Sigmoid colon (tissue), 7 donors: ENCODE measurements around the gene NXPH2. TPM values are rescaled to one million over a fixed set of nuclear protein-coding genes. Genes with fewer than 3 reads are reported as not detected.

Source experiments
- DNase-seq: peaks from one replicate; pipeline ENCODE4 v3.0.0-alpha.2; 2019
- H3K27ac ChIP-seq, 4 donors: fragments of 200-600 bp; sonication (generic); one replicate each; pipeline ENCODE4 v1.5.1; 2016 to 2019; ENCODE audit warnings: mild to moderate bottlenecking in 1 of 4
- H3K27me3 ChIP-seq, 3 donors: fragments of 200-600 bp; sonication (generic); one replicate each; pipeline ENCODE4 v1.5.1; 2019; ENCODE audit warnings: mild to moderate bottlenecking in 1 of 3
- H3K36me3 ChIP-seq, 4 donors: fragments of 200-600 bp; sonication (generic); one replicate each; pipeline ENCODE4 v1.5.1; 2016 to 2019
- H3K4me1 ChIP-seq, 4 donors: fragments of 200-600 bp; sonication (generic); one replicate each; pipeline ENCODE4 v1.5.1; 2017 to 2019
- H3K4me3 ChIP-seq, 4 donors: fragments of 200-600 bp; sonication (generic); one replicate each; pipeline ENCODE4 v1.5.1; 2017 to 2019; ENCODE audit warnings: mild to moderate bottlenecking in 2 of 4, moderate library complexity in 1 of 4
- H3K9me3 ChIP-seq, 4 donors: fragments of 200-600 bp in 3 of 4; sonication (generic) in 3 of 4; one replicate each; pipeline versions ENCODE4 v1.5.1 to v1.6.1; 2013 to 2019
- CTCF ChIP-seq, 4 experiments: fragments of 450-650 bp in 3 of 4; fragments of 200-600 bp in 1 of 4; IDR thresholded peaks; one replicate each; pipeline ENCODE4 v1.5.1; 2016 to 2019; ENCODE audit warnings: antibody characterized with exemption in 4 of 4, mild to moderate bottlenecking in 3 of 4, moderate library complexity in 2 of 4
- EP300 ChIP-seq, 4 donors: sonication (generic); formaldehyde crosslinking; IDR thresholded peaks; one replicate each; pipeline ENCODE4 v1.6.1; 2017; ENCODE audit warnings: antibody characterized with exemption in 4 of 4
- POLR2A ChIP-seq, 2 donors: fragments of 450-650 bp; IDR thresholded peaks; one replicate each; pipeline ENCODE4 v1.6.1; 2016; ENCODE audit warnings: antibody characterized with exemption in 2 of 2, mild to moderate bottlenecking in 2 of 2, moderate library complexity in 2 of 2
- POLR2AphosphoS5 ChIP-seq, 4 donors: sonication (generic); formaldehyde crosslinking; IDR thresholded peaks; one replicate each; pipeline ENCODE4 v1.6.1; 2017; ENCODE audit warnings: antibody characterized with exemption in 4 of 4
- WGBS, 2 donors: extraction: QIAGEN DNeasy Blood & Tissue Kit; methylation state at CpG; one replicate each; pipeline ENCODE4 v1.1.7; 2013; 5-methylcytosine and 5-hydroxymethylcytosine counted together
- intact Hi-C: fragments of 100-400 bp; cut with DNase I; formaldehyde crosslinking; loops from one replicate; pipeline ENCODE4 v1.15.1; 2023
- polyA plus RNA-seq, 3 donors: library from polyadenylated mRNA; stranded (reverse); fragments of 200-250 nt; gene quantifications; one replicate each; pipeline ENCODE4 v1.2.3, GENCODE V29; 2013
- total RNA-seq, 4 donors: library from RNA; depleted of rRNA; stranded (reverse); fragments of >200 nt; gene quantifications; one replicate each; pipeline ENCODE4 v1.1.0, GENCODE V29; 2016
- donor health status: healthy with polysubstance abuse.
- donor health status: Bipolar disorder and iron deficiency.
- donor health status: healthy.

NXPH2 gene
- total and polyA plus RNA-seq, 7 donors: 0.38 to 1.7 (median 1.1) TPM; not detected in 4

GRCh38 chr2:138621139-138621538 is 159.1 kb downstream of the NXPH2 start:
- no peak for TF ChIP-seq POLR2A (IDR thresholded peaks at IDR 0.05)
- TF ChIP-seq EP300 (IDR thresholded peaks at IDR 0.05): no peak
- no peak for TF ChIP-seq CTCF (IDR thresholded peaks at IDR 0.05)
- no peak for TF ChIP-seq POLR2AphosphoS5 (IDR thresholded peaks at IDR 0.05)
- 33 to 71% methylated on average over 3 of the region's 3 CpGs for WGBS, 2 donors
- no peak overlapping the region for H3K4me3 ChIP-seq
- intact Hi-C loops: no loop called here
- no peak overlapping the region for H3K27ac ChIP-seq
- H3K9me3 ChIP-seq: no peaks in the 10 kb centered on the region
- no peak for DNase-seq
- H3K27me3 ChIP-seq: no peaks in the 10 kb centered on the region
- H3K36me3 ChIP-seq: no peaks in the 10 kb centered on the region
- no peaks in the 10 kb centered on the region for H3K4me1 ChIP-seq

GRCh38 chr2:138620431-138620830 is 159.8 kb downstream of the NXPH2 start:
- no peaks in the 10 kb centered on the region for H3K36me3 ChIP-seq
- TF ChIP-seq POLR2A (IDR thresholded peaks at IDR 0.05) (no peak), EP300 (IDR thresholded peaks at IDR 0.05) (no peak), POLR2AphosphoS5 (IDR thresholded peaks at IDR 0.05) (no peak), CTCF (IDR thresholded peaks at IDR 0.05) (no peak)
- H3K27me3 ChIP-seq: no peaks in the 10 kb centered on the region
- intact Hi-C loops: no loop called here
- no peaks in the 10 kb centered on the region for H3K4me1 ChIP-seq
- H3K27ac ChIP-seq: no peak overlapping the region
- H3K4me3 ChIP-seq: no peak overlapping the region
- no peaks in the 10 kb centered on the region for H3K9me3 ChIP-seq
- DNase-seq: no peak
- WGBS, 2 donors: 77 to 84% methylated on average over 2 of the region's 2 CpGs
